Smooth muscle cell (in vitro differentiated cells): ENCODE data around the gene GARIN6. TPM values are rescaled to one million over a fixed set of nuclear protein-coding genes. Genes with fewer than 3 reads are reported as not detected.

ENCODE experiments used
- DNase-seq: peaks from one replicate; lab custom pipeline; 2025; ENCODE audit not compliant: unreplicated experiment; lab: John Stamatoyannopoulos, UW
- H2AFZ ChIP-seq: fragments of 200-600 bp; sonication (generic); 2 replicates; pipeline ENCODE4 v1.6.0; 2016; ENCODE audit warnings: antibody characterized with exemption, low read depth, mild to moderate bottlenecking
- H3F3A ChIP-seq: fragments of 200-600 bp; sonication (generic); 2 replicates; pipeline ENCODE4 v1.6.0; 2017; ENCODE audit warnings: antibody characterized with exemption, low read depth
- H3K27ac ChIP-seq: fragments of 200-600 bp; sonication (generic); 2 replicates; pipeline ENCODE4 v1.5.1; 2016; ENCODE audit warnings: low read depth, mild to moderate bottlenecking
- H3K27me3 ChIP-seq: fragments of 200-600 bp; sonication (generic); 2 replicates; pipeline ENCODE4 v1.6.1; 2016; ENCODE audit warnings: low read depth, mild to moderate bottlenecking
- H3K36me3 ChIP-seq: fragments of 200-600 bp; sonication (generic); 2 replicates; pipeline ENCODE4 v1.5.1; 2016; ENCODE audit warnings: low read depth
- H3K4me1 ChIP-seq: fragments of 200-600 bp; sonication (generic); 2 replicates; pipeline ENCODE4 v1.5.1; 2016; ENCODE audit warnings: low read depth
- H3K4me2 ChIP-seq: fragments of 200-600 bp; sonication (generic); 2 replicates; pipeline ENCODE4 v1.6.0; 2016; ENCODE audit warnings: mild to moderate bottlenecking
- H3K4me3 ChIP-seq: fragments of 200-600 bp; sonication (generic); 2 replicates; pipeline ENCODE4 v1.5.1; 2016; ENCODE audit warnings: mild to moderate bottlenecking
- H3K79me2 ChIP-seq: fragments of 200-600 bp; sonication (generic); 2 replicates; pipeline ENCODE4 v1.6.0; 2016; ENCODE audit warnings: low read depth, mild to moderate bottlenecking
- H3K9ac ChIP-seq: fragments of 200-600 bp; sonication (generic); 2 replicates; pipeline ENCODE4 v1.6.0; 2016; ENCODE audit warnings: low read depth
- H3K9me3 ChIP-seq: fragments of 200-600 bp; sonication (generic); replicated peaks from 2 replicates; pipeline ENCODE4 v1.5.1; 2016; ENCODE audit warnings: low read depth
- H4K20me1 ChIP-seq: fragments of 200-600 bp; sonication (generic); 2 replicates; pipeline ENCODE4 v1.6.0; 2016; ENCODE audit warnings: low read depth
- CTCF ChIP-seq: fragments of 200-600 bp; sonication (generic); IDR thresholded peaks from 2 replicates; pipeline ENCODE4 v1.5.1; 2017; ENCODE audit warnings: borderline replicate concordance, mild to moderate bottlenecking, antibody characterized with exemption; ENCODE audit not compliant: insufficient read depth, poor library complexity, severe bottlenecking
- WGBS: methylation state at CpG from one replicate; pipeline ENCODE4 v1.1.7; 2016; ENCODE audit warnings: low lambda C conversion rate; 5-methylcytosine and 5-hydroxymethylcytosine counted together
- polyA plus RNA-seq: library from polyadenylated mRNA; unstranded; fragments of >200 nt; fragmentation: Nextera tagmentation; extraction: Ambion mirVana; gene quantifications from 2 replicates; pipeline ENCODE4 v1.2.1, GENCODE V29; 2016
- total RNA-seq: library from RNA; depleted of rRNA; stranded (reverse); fragments of >200 nt; gene quantifications from 2 replicates; pipeline ENCODE4 v1.2.3, GENCODE V29; 2014

Gene GARIN6
- total and polyA plus RNA-seq, 2 experiments from 2014 or later: not detected

DNA sequence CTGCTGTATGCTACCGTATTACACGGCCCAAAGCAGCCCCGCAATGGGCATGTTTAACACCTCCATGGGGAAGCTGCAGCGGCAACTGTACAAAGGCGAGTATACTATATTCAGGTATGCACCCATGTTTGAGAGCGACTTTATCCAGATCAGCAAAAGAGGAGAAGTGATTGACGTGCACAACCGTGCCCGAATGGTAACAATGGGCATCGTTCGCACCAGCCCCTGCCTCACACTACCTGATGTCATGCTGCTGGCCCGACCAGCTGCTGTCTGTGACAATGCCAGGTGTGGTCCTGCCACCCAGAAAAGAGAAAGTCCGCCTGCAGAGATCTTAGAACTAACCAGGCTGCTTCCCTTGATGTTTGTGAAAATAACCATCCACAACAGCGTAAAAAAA lies 630 bp downstream of the GARIN6 start:
- H3K27me3 ChIP-seq: no peaks in the 10 kb centered on the region
- TF ChIP-seq CTCF: no peak
- H3K27ac ChIP-seq: no peak overlapping the region
- H3K4me2 ChIP-seq: no peak overlapping the region
- 95% methylated on average over 14 of the region's 14 CpGs for WGBS
- no peak overlapping the region for H3K4me3 ChIP-seq
- no peaks in the 10 kb centered on the region for H3K4me1 ChIP-seq
- no peaks in the 10 kb centered on the region for H3F3A ChIP-seq
- H3K79me2 ChIP-seq: no peaks in the 10 kb centered on the region
- H2AFZ ChIP-seq: no peak overlapping the region
- no peak for DNase-seq
- no peaks in the 10 kb centered on the region for H4K20me1 ChIP-seq
- H3K9ac ChIP-seq: no peak overlapping the region
- H3K9me3 ChIP-seq: no peaks in the 10 kb centered on the region
- no peaks in the 10 kb centered on the region for H3K36me3 ChIP-seq

- H4K20me1 ChIP-seq: no peaks in the 10 kb centered on the region
- no peak overlapping the region for H3K4me2 ChIP-seq
- 79% methylated on average over 1 of the region's 1 CpG for WGBS
- DNase-seq: no peak
- H3K79me2 ChIP-seq: no peaks in the 10 kb centered on the region
- H3F3A ChIP-seq: no peaks in the 10 kb centered on the region
- no peaks in the 10 kb centered on the region for H3K9me3 ChIP-seq
- no peak overlapping the region for H2AFZ ChIP-seq
- H3K4me1 ChIP-seq: no peaks in the 10 kb centered on the region
- H3K36me3 ChIP-seq: no peaks in the 10 kb centered on the region
- H3K27ac ChIP-seq: no peak overlapping the region
- no peak overlapping the region for H3K4me3 ChIP-seq
- H3K27me3 ChIP-seq: no peaks in the 10 kb centered on the region
- H3K9ac ChIP-seq: no peak overlapping the region
- TF ChIP-seq CTCF: no peak
Measured at GRCh38 chr12:99649551-99649950, 2.0 kb downstream of the GARIN6 start.

- peak; percentile 65 for TF ChIP-seq CTCF
- Histone ChIP-seq H3K4me2 (no peak overlapping the region), H3K79me2 (no peaks in the 10 kb centered on the region), H3F3A (no peaks in the 10 kb centered on the region), H3K36me3 (no peaks in the 10 kb centered on the region), H3K27me3 (no peaks in the 10 kb centered on the region), H3K9ac (no peak overlapping the region), H4K20me1 (no peaks in the 10 kb centered on the region), H3K4me3 (no peak overlapping the region), H2AFZ (no peak overlapping the region), H3K27ac (no peak overlapping the region), H3K4me1 (no peaks in the 10 kb centered on the region), H3K9me3 (no peaks in the 10 kb centered on the region)
- WGBS: 88% methylated on average over 1 of the region's 1 CpG
- no peak for DNase-seq
Measured at GRCh38 chr12:99658671-99659349, 11.3 kb downstream of the GARIN6 start.

DNA sequence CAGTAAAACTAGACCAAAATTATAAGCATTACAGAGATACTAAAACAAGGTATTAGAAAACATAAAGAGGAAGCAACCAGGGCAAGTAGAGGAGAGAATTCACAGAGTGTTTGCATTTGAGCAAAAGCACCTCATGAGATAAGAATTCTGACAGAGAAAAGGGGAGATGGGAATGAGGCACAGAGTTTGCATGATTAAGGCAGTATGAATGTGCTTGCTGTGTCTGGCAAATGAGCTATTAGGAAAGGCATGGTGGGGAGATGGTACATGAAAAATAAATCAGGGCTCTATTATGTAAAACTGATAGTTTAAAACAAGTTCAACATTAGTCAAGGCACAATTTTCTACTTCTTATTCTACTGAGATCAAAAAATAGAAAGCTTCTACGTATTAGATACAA lies 23.1 kb downstream of the GARIN6 start:
- H3K27ac ChIP-seq: peak overlapping the region; percentile 37
- no peaks in the 10 kb centered on the region for H4K20me1 ChIP-seq
- H3K4me1 ChIP-seq: no peaks in the 10 kb centered on the region
- no peaks in the 10 kb centered on the region for H3K79me2 ChIP-seq
- H3F3A ChIP-seq: no peaks in the 10 kb centered on the region
- H3K9me3 ChIP-seq: no peaks in the 10 kb centered on the region
- WGBS: 90% methylated on average over 1 of the region's 1 CpG
- no peaks in the 10 kb centered on the region for H3K36me3 ChIP-seq
- no peak overlapping the region for H3K4me3 ChIP-seq
- H2AFZ ChIP-seq: no peak overlapping the region
- H3K27me3 ChIP-seq: no peaks in the 10 kb centered on the region
- TF ChIP-seq CTCF: no peak
- peak overlapping the region; percentile 18 for H3K4me2 ChIP-seq
- no peak for DNase-seq
- no peak overlapping the region for H3K9ac ChIP-seq
